ENCODE data around the gene ALS2.
"Not testable (repeated sequence)": the region's sequence is repeated elsewhere in the genome, so short reads cannot be mapped to it uniquely, and the experiment has no call there.

ALS2 gene

DNA sequence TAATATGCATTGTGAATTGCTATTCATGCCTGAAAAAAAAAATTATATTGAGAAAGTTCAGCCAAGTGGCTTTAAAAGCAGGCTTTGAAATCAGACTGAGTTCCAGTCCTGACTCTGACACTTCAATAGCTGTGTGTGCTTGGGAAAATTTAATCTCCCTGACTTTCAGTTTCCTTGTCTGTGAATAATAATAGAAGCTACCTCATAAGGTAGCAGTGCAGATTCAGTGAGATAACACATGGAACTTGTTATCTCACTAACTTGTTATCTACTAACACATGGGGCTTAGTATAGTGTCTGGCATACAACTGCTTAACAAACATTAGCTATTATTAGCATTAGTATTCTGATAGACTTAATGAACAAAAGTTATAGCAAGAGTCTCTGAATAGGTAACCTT is 14.9 kb downstream of the ALS2 start:
- Histone ChIP-seq H3K9ac (ENCODE audit: low read length) (no peak overlapping the region), H4K91ac (ENCODE audit: low read length) (no peak overlapping the region), H2BK12ac (ENCODE audit: low read length in 2 of 2) (no peak overlapping the region), H3K4ac (ENCODE audit: low read depth in 1 of 2, low read length in 2 of 2) (no peak overlapping the region), H2BK5ac (ENCODE audit: low read depth, low read length, poor library complexity, severe bottlenecking) (no peak overlapping the region), H3K14ac (ENCODE audit: low read length in 2 of 2) (no peak overlapping the region), H3K79me1 (replicated peaks; ENCODE audit: low read length, poor library complexity, severe bottlenecking) (peaks cover 20% of the 10 kb centered on the region), H3K27me3 (ENCODE audit: control insufficient read depth in 1 of 2, insufficient read depth in 1 of 2, low read length in 2 of 2) (no peaks in the 10 kb centered on the region), H3K4me1 (ENCODE audit: control insufficient read depth, insufficient read depth, low read depth, low read length) (peaks cover 2% of the 10 kb centered on the region), H4K8ac (ENCODE audit: low read length) (no peak overlapping the region), H2AFZ (ENCODE audit: low read depth, low read length) (no peak overlapping the region), H2BK120ac (ENCODE audit: low read depth, low read length) (no peak overlapping the region), H3K4me3 (ENCODE audit: insufficient read depth in 1 of 2, low read depth in 1 of 2, low read length in 2 of 2) (no peak overlapping the region), H3K18ac (ENCODE audit: low read depth in 1 of 2, low read length in 2 of 2) (no peak overlapping the region), H3K9me3 (ENCODE audit: control insufficient read depth, low read length) (no peaks in the 10 kb centered on the region), H2AK5ac (ENCODE audit: low read length, severe bottlenecking) (no peak overlapping the region), H3K36me3 (ENCODE audit: control insufficient read depth in 1 of 2, insufficient read depth in 2 of 2, low read depth in 1 of 2, low read length in 2 of 2) (peaks cover 23 to 57% of the 10 kb centered on the region in 2 experiments), H2BK15ac (ENCODE audit: low read depth, poor library complexity, severe bottlenecking) (no peak overlapping the region), H3K27ac (ENCODE audit: low read length, poor library complexity, severe bottlenecking) (no peak overlapping the region), H3K23ac (ENCODE audit: low read length in 2 of 2) (no peak overlapping the region), H3K4me2 (ENCODE audit: low read length, poor library complexity, severe bottlenecking) (no peak overlapping the region)
- DNase-seq: no peak

DNA sequence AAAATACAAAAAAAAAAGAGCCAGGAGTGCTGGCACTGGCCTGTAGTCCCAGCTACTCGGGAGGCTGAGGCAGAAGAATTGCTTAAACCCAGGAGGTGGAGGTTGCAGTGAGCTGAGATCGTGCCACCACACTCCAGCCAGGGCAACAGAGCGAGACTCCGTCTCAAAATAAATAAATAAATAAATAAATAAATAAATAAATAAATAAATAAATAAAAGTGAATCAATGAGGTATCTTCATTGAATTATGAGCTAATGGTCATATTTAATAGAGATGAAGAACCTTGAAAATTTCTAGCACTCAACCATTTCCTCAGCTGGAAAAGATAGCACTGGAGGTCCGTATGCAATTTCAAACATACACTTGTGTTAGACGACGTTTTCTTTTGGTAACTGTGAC is 16.3 kb downstream of the ALS2 start:
- H4K91ac ChIP-seq (ENCODE audit: low read length); H4K8ac ChIP-seq (ENCODE audit: low read length); H2AK5ac ChIP-seq (ENCODE audit: low read length, severe bottlenecking); H3K4ac ChIP-seq (ENCODE audit: low read depth in 1 of 2, low read length in 2 of 2); H3K9me3 ChIP-seq (ENCODE audit: control insufficient read depth, low read length); H3K4me1 ChIP-seq (ENCODE audit: control insufficient read depth, insufficient read depth, low read depth, low read length); H3K4me2 ChIP-seq (ENCODE audit: low read length, poor library complexity, severe bottlenecking); H3K27me3 ChIP-seq (ENCODE audit: control insufficient read depth in 1 of 2, insufficient read depth in 1 of 2, low read length in 2 of 2); H3K27ac ChIP-seq (ENCODE audit: low read length, poor library complexity, severe bottlenecking); H3K18ac ChIP-seq (ENCODE audit: low read depth in 1 of 2, low read length in 2 of 2); H3K4me3 ChIP-seq (ENCODE audit: insufficient read depth in 1 of 2, low read depth in 1 of 2, low read length in 2 of 2); H2BK12ac ChIP-seq (ENCODE audit: low read length in 2 of 2); H3K9ac ChIP-seq (ENCODE audit: low read length); DNase-seq; H3K14ac ChIP-seq (ENCODE audit: low read length in 2 of 2); H2AFZ ChIP-seq (ENCODE audit: low read depth, low read length); H2BK5ac ChIP-seq (ENCODE audit: low read depth, low read length, poor library complexity, severe bottlenecking); H3K23ac ChIP-seq (ENCODE audit: low read length in 2 of 2); H2BK120ac ChIP-seq (ENCODE audit: low read depth, low read length); H2BK15ac ChIP-seq (ENCODE audit: low read depth, poor library complexity, severe bottlenecking): not testable (repeated sequence)
- H3K79me1 ChIP-seq (replicated peaks; ENCODE audit: low read length, poor library complexity, severe bottlenecking): peaks cover 17% of the 10 kb centered on the region
- 100% methylated on average over 5 of the region's 7 CpGs for WGBS
- peaks cover 23 to 67% of the 10 kb centered on the region in 2 experiments for H3K36me3 ChIP-seq (ENCODE audit: control insufficient read depth in 1 of 2, insufficient read depth in 2 of 2, low read depth in 1 of 2, low read length in 2 of 2)

DNA sequence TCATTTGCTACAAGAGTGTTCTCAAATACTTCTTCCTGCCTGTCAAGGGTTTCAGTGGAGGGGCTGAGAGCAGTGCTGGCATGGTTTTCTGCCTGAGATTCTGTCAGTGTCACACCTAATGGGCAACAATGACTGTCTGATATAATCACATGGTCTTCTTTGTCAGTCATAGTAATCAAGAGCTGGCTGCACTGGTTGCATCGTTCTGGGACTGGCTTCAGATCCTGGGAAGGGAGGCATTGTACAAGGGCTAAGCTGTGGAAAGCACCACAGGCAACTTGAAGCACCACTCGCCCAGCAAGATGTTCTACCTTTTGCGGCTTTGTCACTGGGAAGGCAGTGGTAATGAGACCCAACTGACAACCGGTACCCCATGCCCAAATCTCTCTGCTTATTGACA is 19.6 kb downstream of the ALS2 start:
- 97% methylated on average over 4 of the region's 4 CpGs for WGBS
- Histone ChIP-seq H3K79me1 (replicated peaks; ENCODE audit: low read length, poor library complexity, severe bottlenecking) (peaks cover 21% of the 10 kb centered on the region), H4K8ac (ENCODE audit: low read length) (no peak overlapping the region), H3K27me3 (ENCODE audit: control insufficient read depth in 1 of 2, insufficient read depth in 1 of 2, low read length in 2 of 2) (no peaks in the 10 kb centered on the region), H3K4ac (ENCODE audit: low read depth in 1 of 2, low read length in 2 of 2) (no peak overlapping the region), H3K9ac (ENCODE audit: low read length) (no peak overlapping the region), H3K9me3 (ENCODE audit: control insufficient read depth, low read length) (no peaks in the 10 kb centered on the region), H2BK5ac (ENCODE audit: low read depth, low read length, poor library complexity, severe bottlenecking) (no peak overlapping the region), H3K4me1 (ENCODE audit: control insufficient read depth, insufficient read depth, low read depth, low read length) (peaks cover 2% of the 10 kb centered on the region), H3K27ac (ENCODE audit: low read length, poor library complexity, severe bottlenecking) (no peak overlapping the region), H3K36me3 (ENCODE audit: control insufficient read depth in 1 of 2, insufficient read depth in 2 of 2, low read depth in 1 of 2, low read length in 2 of 2) (peaks cover 22 to 86% of the 10 kb centered on the region in 2 experiments), H3K4me3 (ENCODE audit: insufficient read depth in 1 of 2, low read depth in 1 of 2, low read length in 2 of 2) (no peak overlapping the region), H2BK15ac (ENCODE audit: low read depth, poor library complexity, severe bottlenecking) (no peak overlapping the region), H3K14ac (ENCODE audit: low read length in 2 of 2) (no peak overlapping the region), H2BK120ac (ENCODE audit: low read depth, low read length) (no peak overlapping the region), H2BK12ac (ENCODE audit: low read length in 2 of 2) (no peak overlapping the region), H3K18ac (ENCODE audit: low read depth in 1 of 2, low read length in 2 of 2) (no peak overlapping the region), H4K91ac (ENCODE audit: low read length) (no peak overlapping the region), H2AK5ac (ENCODE audit: low read length, severe bottlenecking) (no peak overlapping the region), H3K23ac (ENCODE audit: low read length in 2 of 2) (no peak overlapping the region), H2AFZ (ENCODE audit: low read depth, low read length) (no peak overlapping the region), H3K4me2 (ENCODE audit: low read length, poor library complexity, severe bottlenecking) (no peak overlapping the region)
- DNase-seq: no peak

DNA sequence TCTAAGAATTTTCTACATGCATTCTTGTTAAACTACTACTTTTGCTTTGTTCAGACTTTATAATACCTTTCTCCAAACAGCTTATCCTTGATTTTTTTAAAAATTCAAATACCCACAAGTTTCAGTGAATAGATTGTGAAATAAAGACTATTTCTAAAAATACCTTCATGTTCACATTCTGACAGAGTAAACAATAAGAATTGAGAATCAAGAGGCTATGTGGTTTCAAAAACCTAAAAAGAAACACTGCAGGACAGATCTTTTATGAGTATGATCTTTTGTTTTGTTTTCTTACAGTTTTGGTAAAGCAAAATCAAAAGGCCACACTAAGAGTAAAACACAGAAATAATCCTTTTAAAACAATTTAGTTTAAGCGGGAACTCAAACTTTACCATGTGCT is 21.2 kb downstream of the ALS2 start:
- no peak overlapping the region for H3K4ac ChIP-seq (ENCODE audit: low read depth in 1 of 2, low read length in 2 of 2)
- H3K14ac ChIP-seq (ENCODE audit: low read length in 2 of 2): no peak overlapping the region
- H3K27ac ChIP-seq (ENCODE audit: low read length, poor library complexity, severe bottlenecking): no peak overlapping the region
- peaks cover 18 to 79% of the 10 kb centered on the region in 2 experiments for H3K36me3 ChIP-seq (ENCODE audit: control insufficient read depth in 1 of 2, insufficient read depth in 2 of 2, low read depth in 1 of 2, low read length in 2 of 2)
- DNase-seq: no peak
- H2BK120ac ChIP-seq (ENCODE audit: low read depth, low read length): no peak overlapping the region
- no peak overlapping the region for H3K9ac ChIP-seq (ENCODE audit: low read length)
- H3K79me1 ChIP-seq (replicated peaks; ENCODE audit: low read length, poor library complexity, severe bottlenecking): peaks cover 19% of the 10 kb centered on the region
- H4K91ac ChIP-seq (ENCODE audit: low read length): no peak overlapping the region
- no peak overlapping the region for H2AK5ac ChIP-seq (ENCODE audit: low read length, severe bottlenecking)
- no peaks in the 10 kb centered on the region for H3K27me3 ChIP-seq (ENCODE audit: control insufficient read depth in 1 of 2, insufficient read depth in 1 of 2, low read length in 2 of 2)
- H2BK12ac ChIP-seq (ENCODE audit: low read length in 2 of 2): no peak overlapping the region
- H2AFZ ChIP-seq (ENCODE audit: low read depth, low read length): no peak overlapping the region
- no peak overlapping the region for H2BK15ac ChIP-seq (ENCODE audit: low read depth, poor library complexity, severe bottlenecking)
- no peak overlapping the region for H3K23ac ChIP-seq (ENCODE audit: low read length in 2 of 2)
- no peaks in the 10 kb centered on the region for H3K9me3 ChIP-seq (ENCODE audit: control insufficient read depth, low read length)
- no peak overlapping the region for H3K18ac ChIP-seq (ENCODE audit: low read depth in 1 of 2, low read length in 2 of 2)
- H3K4me2 ChIP-seq (ENCODE audit: low read length, poor library complexity, severe bottlenecking): no peak overlapping the region
- WGBS: 100% methylated on average over 1 of the region's 1 CpG
- no peak overlapping the region for H4K8ac ChIP-seq (ENCODE audit: low read length)
- H3K4me1 ChIP-seq (ENCODE audit: control insufficient read depth, insufficient read depth, low read depth, low read length): peaks cover 2% of the 10 kb centered on the region
- no peak overlapping the region for H3K4me3 ChIP-seq (ENCODE audit: insufficient read depth in 1 of 2, low read depth in 1 of 2, low read length in 2 of 2)
- no peak overlapping the region for H2BK5ac ChIP-seq (ENCODE audit: low read depth, low read length, poor library complexity, severe bottlenecking)

Data from mesenchymal stem cell (in vitro differentiated cells and primary cell).